Sigmoid colon (tissue), 7 donors: Measurements from ENCODE around the gene GSC2. TPM values are rescaled to one million over a fixed set of nuclear protein-coding genes. Genes with fewer than 3 reads are reported as not detected.

Experiments used
- DNase-seq: peaks from one replicate; pipeline ENCODE4 v3.0.0-alpha.2; 2019
- H3K27ac ChIP-seq, 4 donors: fragments of 200-600 bp; sonication (generic); one replicate each; pipeline ENCODE4 v1.5.1; 2016 to 2019; ENCODE audit warnings: mild to moderate bottlenecking in 1 of 4
- H3K27me3 ChIP-seq, 3 donors: fragments of 200-600 bp; sonication (generic); one replicate each; pipeline ENCODE4 v1.5.1; 2019; ENCODE audit warnings: mild to moderate bottlenecking in 1 of 3
- H3K36me3 ChIP-seq, 4 donors: fragments of 200-600 bp; sonication (generic); one replicate each; pipeline ENCODE4 v1.5.1; 2016 to 2019
- H3K4me1 ChIP-seq, 4 donors: fragments of 200-600 bp; sonication (generic); one replicate each; pipeline ENCODE4 v1.5.1; 2017 to 2019
- H3K4me3 ChIP-seq, 4 donors: fragments of 200-600 bp; sonication (generic); one replicate each; pipeline ENCODE4 v1.5.1; 2017 to 2019; ENCODE audit warnings: mild to moderate bottlenecking in 2 of 4, moderate library complexity in 1 of 4
- H3K9me3 ChIP-seq, 4 donors: fragments of 200-600 bp in 3 of 4; sonication (generic) in 3 of 4; one replicate each; pipeline versions ENCODE4 v1.5.1 to v1.6.1; 2013 to 2019
- EP300 ChIP-seq, 4 donors: sonication (generic); formaldehyde crosslinking; IDR thresholded peaks; one replicate each; pipeline ENCODE4 v1.6.1; 2017; ENCODE audit warnings: antibody characterized with exemption in 4 of 4
- POLR2A ChIP-seq, 2 donors: fragments of 450-650 bp; IDR thresholded peaks; one replicate each; pipeline ENCODE4 v1.6.1; 2016; ENCODE audit warnings: antibody characterized with exemption in 2 of 2, mild to moderate bottlenecking in 2 of 2, moderate library complexity in 2 of 2
- POLR2AphosphoS5 ChIP-seq, 4 donors: sonication (generic); formaldehyde crosslinking; IDR thresholded peaks; one replicate each; pipeline ENCODE4 v1.6.1; 2017; ENCODE audit warnings: antibody characterized with exemption in 4 of 4
- WGBS, 2 donors: extraction: QIAGEN DNeasy Blood & Tissue Kit; methylation state at CpG; one replicate each; pipeline ENCODE4 v1.1.7; 2013; 5-methylcytosine and 5-hydroxymethylcytosine counted together
- intact Hi-C: fragments of 100-400 bp; cut with DNase I; formaldehyde crosslinking; loops from one replicate; pipeline ENCODE4 v1.15.1; 2023
- polyA plus RNA-seq, 3 donors: library from polyadenylated mRNA; stranded (reverse); fragments of 200-250 nt; gene quantifications; one replicate each; pipeline ENCODE4 v1.2.3, GENCODE V29; 2013
- total RNA-seq, 4 donors: library from RNA; depleted of rRNA; stranded (reverse); fragments of >200 nt; gene quantifications; one replicate each; pipeline ENCODE4 v1.1.0, GENCODE V29; 2016
- TF ChIP-seq, protein P1 (sequence below), 4 experiments: fragments of 450-650 bp in 3 of 4; fragments of 200-600 bp in 1 of 4; IDR thresholded peaks; one replicate each; pipeline ENCODE4 v1.5.1; 2016 to 2019; ENCODE audit warnings: antibody characterized with exemption in 4 of 4, mild to moderate bottlenecking in 3 of 4, moderate library complexity in 2 of 4
- donor health status: healthy with polysubstance abuse.
- donor health status: Bipolar disorder and iron deficiency.
- donor health status: healthy.

Gene GSC2
- total and polyA plus RNA-seq, 7 donors: not detected

DNA sequence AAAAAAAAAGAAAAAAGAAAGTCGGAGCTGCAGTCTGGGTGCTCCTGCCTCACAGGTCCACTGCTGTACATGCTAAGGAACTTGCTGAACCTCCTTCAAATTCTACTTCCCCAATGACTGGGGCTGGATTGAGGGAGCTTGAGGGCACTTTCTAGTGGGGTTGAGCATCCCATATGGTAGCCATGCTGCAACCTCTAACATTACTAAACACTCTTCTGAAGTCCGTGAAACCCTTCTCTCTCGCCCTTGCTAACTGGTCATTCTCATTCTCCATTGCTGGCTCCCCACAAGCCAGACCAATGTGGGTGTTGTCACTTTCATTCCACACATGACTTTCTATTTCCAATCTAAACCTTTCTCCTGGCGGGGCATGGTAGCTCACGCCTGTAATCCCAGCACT, 6.9 kb downstream of the GSC2 start:
- Histone ChIP-seq H3K36me3 (peaks cover 38 to 48% (median 41%) of the 10 kb centered on the region in 4 donors), H3K27ac (no peak overlapping the region), H3K4me1 (peaks cover 0 to 20% (median 13%) of the 10 kb centered on the region in 4 donors), H3K4me3 (peak overlapping the region in 2 of 4 donors; percentile 77 to 87), H3K9me3 (no peaks in the 10 kb centered on the region), H3K27me3 (peaks cover 0 to 6% (median 0%) of the 10 kb centered on the region in 3 donors)
- intact Hi-C loops: loop anchor here (5.0 to 10.0 kb wide), 2 partner anchors 152 to 334 kb away; partner anchors contain the start of genes CDC45, CLTCL1 and UFD1
- 90 to 91% methylated on average over 5 of the region's 5 CpGs for WGBS, 2 donors
- DNase-seq: no peak
- TF ChIP-seq POLR2AphosphoS5 (IDR thresholded peaks at IDR 0.05) (no peak), POLR2A (IDR thresholded peaks at IDR 0.05) (no peak), EP300 (IDR thresholded peaks at IDR 0.05) (no peak)
- TF ChIP-seq, protein P1, sequence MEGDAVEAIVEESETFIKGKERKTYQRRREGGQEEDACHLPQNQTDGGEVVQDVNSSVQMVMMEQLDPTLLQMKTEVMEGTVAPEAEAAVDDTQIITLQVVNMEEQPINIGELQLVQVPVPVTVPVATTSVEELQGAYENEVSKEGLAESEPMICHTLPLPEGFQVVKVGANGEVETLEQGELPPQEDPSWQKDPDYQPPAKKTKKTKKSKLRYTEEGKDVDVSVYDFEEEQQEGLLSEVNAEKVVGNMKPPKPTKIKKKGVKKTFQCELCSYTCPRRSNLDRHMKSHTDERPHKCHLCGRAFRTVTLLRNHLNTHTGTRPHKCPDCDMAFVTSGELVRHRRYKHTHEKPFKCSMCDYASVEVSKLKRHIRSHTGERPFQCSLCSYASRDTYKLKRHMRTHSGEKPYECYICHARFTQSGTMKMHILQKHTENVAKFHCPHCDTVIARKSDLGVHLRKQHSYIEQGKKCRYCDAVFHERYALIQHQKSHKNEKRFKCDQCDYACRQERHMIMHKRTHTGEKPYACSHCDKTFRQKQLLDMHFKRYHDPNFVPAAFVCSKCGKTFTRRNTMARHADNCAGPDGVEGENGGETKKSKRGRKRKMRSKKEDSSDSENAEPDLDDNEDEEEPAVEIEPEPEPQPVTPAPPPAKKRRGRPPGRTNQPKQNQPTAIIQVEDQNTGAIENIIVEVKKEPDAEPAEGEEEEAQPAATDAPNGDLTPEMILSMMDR (IDR thresholded peaks at IDR 0.05): no peak

- Histone ChIP-seq H3K27ac (no peak overlapping the region), H3K9me3 (no peaks in the 10 kb centered on the region), H3K4me1 (peaks cover 0 to 20% (median 13%) of the 10 kb centered on the region in 4 donors), H3K36me3 (peaks cover 38 to 56% (median 45%) of the 10 kb centered on the region in 4 donors), H3K27me3 (no peaks in the 10 kb centered on the region), H3K4me3 (no peak overlapping the region)
- intact Hi-C loops: loop anchor here (5.0 to 10.0 kb wide), 2 partner anchors 152 to 335 kb away; partner anchors contain the start of genes CDC45, CLTCL1 and UFD1
- TF ChIP-seq POLR2AphosphoS5 (IDR thresholded peaks at IDR 0.05): no peak
- TF ChIP-seq EP300 (IDR thresholded peaks at IDR 0.05): no peak
- TF ChIP-seq POLR2A (IDR thresholded peaks at IDR 0.05): no peak
- TF ChIP-seq, protein P1 (IDR thresholded peaks at IDR 0.05): no peak
- WGBS, 2 donors: 97 to 98% methylated on average over 9 of the region's 9 CpGs
- DNase-seq: no peak
These were observed 7.7 kb downstream of the GSC2 start for GRCh38 chr22:19142394-19142793.

DNA sequence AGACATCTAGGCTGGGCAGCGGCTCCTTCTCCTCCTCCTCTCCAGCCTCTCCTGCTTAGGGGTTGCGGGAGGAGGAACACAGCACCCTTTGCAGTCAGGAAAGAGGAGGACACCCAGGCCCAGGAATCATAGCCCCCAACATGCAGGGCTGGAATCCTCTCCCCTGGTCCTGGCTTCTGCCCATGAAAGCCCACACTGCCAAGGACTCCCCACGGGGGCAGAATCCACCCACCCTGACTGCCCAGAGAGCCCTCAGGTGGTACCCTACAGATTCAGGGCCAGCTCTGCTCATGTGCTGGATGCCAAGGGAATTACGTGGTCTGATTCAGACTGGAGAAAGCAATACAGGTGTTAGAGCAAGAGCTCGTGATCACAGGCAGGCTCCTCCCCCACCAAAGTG, 10.1 kb downstream of the GSC2 start:
- no peak for DNase-seq
- no peaks in the 10 kb centered on the region for H3K27me3 ChIP-seq
- H3K27ac ChIP-seq: no peak overlapping the region
- H3K36me3 ChIP-seq: peaks cover 42 to 80% (median 57%) of the 10 kb centered on the region in 4 donors
- intact Hi-C loops: loop anchor here (5.0 to 10.0 kb wide), 2 partner anchors 155 to 337 kb away; partner anchors contain the start of genes CDC45, CLTCL1 and UFD1
- whole genome bisulfite sequencing, 2 donors: 92% methylated on average over 5 of the region's 5 CpGs
- H3K4me1 ChIP-seq: peaks cover 0 to 20% (median 13%) of the 10 kb centered on the region in 4 donors
- no peak overlapping the region for H3K4me3 ChIP-seq
- no peaks in the 10 kb centered on the region for H3K9me3 ChIP-seq
- TF ChIP-seq POLR2AphosphoS5 (IDR thresholded peaks at IDR 0.05) (no peak), EP300 (IDR thresholded peaks at IDR 0.05) (no peak), POLR2A (IDR thresholded peaks at IDR 0.05) (no peak)
- TF ChIP-seq, protein P1 (IDR thresholded peaks at IDR 0.05): no peak

DNA sequence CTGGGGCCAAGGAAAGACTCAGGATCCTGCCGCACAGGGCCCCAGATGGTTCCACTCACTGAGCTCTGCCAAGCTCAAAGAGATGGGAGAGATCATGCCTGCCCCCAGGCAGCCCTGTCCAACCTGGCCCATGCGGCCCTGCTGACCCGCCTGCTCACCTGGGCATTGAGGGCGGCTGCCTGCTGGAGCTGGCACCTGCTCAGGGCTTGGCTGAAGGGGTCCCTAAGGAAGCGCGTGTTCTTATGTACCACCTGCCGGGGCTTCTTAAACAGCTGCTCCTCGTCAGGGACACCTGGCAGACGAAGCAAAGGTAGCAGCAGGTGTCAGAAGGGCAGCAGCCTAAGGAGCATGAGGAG, 11.1 kb downstream of the GSC2 start:
- H3K4me1 ChIP-seq: peaks cover 0 to 17% (median 12%) of the 10 kb centered on the region in 4 donors
- intact Hi-C loops: no loop called here
- WGBS, 2 donors: 94 to 95% methylated on average over 9 of the region's 9 CpGs

More for the DNA sequence above, 11.1 kb downstream of the GSC2 start:
- H3K27me3 ChIP-seq: no peaks in the 10 kb centered on the region
- no peaks in the 10 kb centered on the region for H3K9me3 ChIP-seq
- no peak overlapping the region for H3K27ac ChIP-seq
- no peak for DNase-seq
- no peak overlapping the region for H3K4me3 ChIP-seq
- H3K36me3 ChIP-seq: peaks cover 48 to 90% (median 66%) of the 10 kb centered on the region in 4 donors
- TF ChIP-seq EP300 (IDR thresholded peaks at IDR 0.05): no peak
- no peak for TF ChIP-seq POLR2A (IDR thresholded peaks at IDR 0.05)
- TF ChIP-seq, protein P1 (IDR thresholded peaks at IDR 0.05): no peak
- no peak for TF ChIP-seq POLR2AphosphoS5 (IDR thresholded peaks at IDR 0.05)
